GM12878 (cell line): ENCODE data around the gene XKR3. TPM values are rescaled to one million over a fixed set of nuclear protein-coding genes. Genes with fewer than 3 reads are reported as not detected.

Experiments used
- ATAC-seq: fragments of 200-7000 bp; cut with Tn5 transposase; 3 replicates; pipeline ENCODE4 v1.9.1; 2020; ENCODE audit warnings: mild to moderate bottlenecking, moderate library complexity
- BruUV-seq: library from RNA; stranded (reverse); fragments of 400-500 nt; replicated peaks from 2 replicates; lab custom pipeline; 2021; lab: Mats Ljungman, UMichigan
- CTCF ChIA-PET: fragments of 300-600 bp; sonication (Branson Sonifier 250); formaldehyde crosslinking; extraction: SDS; loops from one replicate; lab custom pipeline; 2021; ENCODE audit warnings: inconsistent platforms; lab: Yijun Ruan, JAX
- POLR2A ChIA-PET: fragments of 350-600 bp; formaldehyde crosslinking; extraction: SDS; loops from one replicate; lab custom pipeline; 2021; ENCODE audit warnings: inconsistent platforms; lab: Charles Lee
- RAD21 ChIA-PET: fragments of 300-600 bp; sonication (Branson Sonifier 250); formaldehyde crosslinking; loops from one replicate; lab custom pipeline; 2023; ENCODE audit warnings: antibody characterized with exemption; ENCODE audit not compliant: unreplicated experiment; lab: Charles Lee
- SMC1A ChIA-PET: fragments of 300-600 bp; sonication (Branson Sonifier 250); formaldehyde crosslinking; loops from one replicate; lab custom pipeline; 2023; ENCODE audit not compliant: unreplicated experiment, uncharacterized antibody; lab: Charles Lee
- DNase-seq: peaks from one replicate; pipeline ENCODE4 v3.0.0-alpha.2; 2011; ENCODE audit warnings: low read depth, low spot score
- FAIRE-seq: peaks from 3 replicates; lab custom pipeline; 2011; peaks lifted over from hg19 to GRCh38; lab: Jason Lieb, UNC
- H2AFZ ChIP-seq: 2 replicates; pipeline ENCODE4 v1.6.0; 2011; ENCODE audit warnings: low read depth, low read length, control low read depth; ENCODE audit not compliant: control insufficient read depth
- H3K27ac ChIP-seq: 2 replicates; pipeline ENCODE4 v1.5.1; 2011; ENCODE audit warnings: control low read depth; ENCODE audit not compliant: control insufficient read depth, insufficient read depth
- H3K27me3 ChIP-seq, 2 experiments: replicated peaks in 1 of 2; 2 replicates each; pipeline versions ENCODE4 v1.6.0 to v1.6.1; 2011; ENCODE audit warnings: low read length in 1 of 2; ENCODE audit not compliant: control insufficient read depth in 2 of 2, insufficient read depth in 2 of 2
- H3K36me3 ChIP-seq, 2 experiments: 2 replicates each; pipeline ENCODE4 v1.5.1; 2011; ENCODE audit warnings: low read length in 1 of 2; ENCODE audit not compliant: control insufficient read depth in 2 of 2, insufficient read depth in 2 of 2
- H3K4me1 ChIP-seq: 2 replicates; pipeline ENCODE4 v1.6.1; 2011; ENCODE audit warnings: mild to moderate bottlenecking, low read length, moderate library complexity, mixed read lengths; ENCODE audit not compliant: control insufficient read depth, insufficient read depth
- H3K4me2 ChIP-seq: 2 replicates; pipeline ENCODE4 v1.6.0; 2011; ENCODE audit warnings: control low read depth; ENCODE audit not compliant: control insufficient read depth, insufficient read depth
- H3K4me3 ChIP-seq: fragments of 200-600 bp; sonication (generic); 2 replicates; pipeline ENCODE4 v1.5.1; 2016
- H3K79me2 ChIP-seq: 2 replicates; pipeline ENCODE4 v1.6.0; 2011; ENCODE audit warnings: low read length; ENCODE audit not compliant: control insufficient read depth, insufficient read depth
- H3K9ac ChIP-seq: 2 replicates; pipeline ENCODE4 v1.8.0; 2011; ENCODE audit warnings: low read length, control low read depth, mixed read lengths; ENCODE audit not compliant: control insufficient read depth, insufficient read depth
- H3K9me3 ChIP-seq: replicated peaks from 3 replicates; pipeline ENCODE4 v1.5.1; 2011; ENCODE audit warnings: mild to moderate bottlenecking, low read length; ENCODE audit not compliant: control insufficient read depth, insufficient read depth
- H4K20me1 ChIP-seq: 2 replicates; pipeline ENCODE4 v1.6.0; 2011; ENCODE audit not compliant: control insufficient read depth, insufficient read depth
- DPF2 ChIP-seq: fragments of 450-650 bp; IDR thresholded peaks from 2 replicates; pipeline ENCODE4 v1.6.1; 2017; ENCODE audit warnings: mild to moderate bottlenecking
- E2F4 ChIP-seq: IDR thresholded peaks from 2 replicates; pipeline ENCODE4 v1.6.1; 2012; ENCODE audit warnings: low read depth, low read length, improper control_type of control experiment
- MEF2B ChIP-seq: fragments of 450-650 bp; IDR thresholded peaks from 2 replicates; pipeline ENCODE4 v1.6.1; 2018; ENCODE audit warnings: mild to moderate bottlenecking, moderate library complexity; ENCODE audit not compliant: partially characterized antibody, poor library complexity, severe bottlenecking
- RAD51 ChIP-seq: fragments of 450-650 bp; IDR thresholded peaks from 2 replicates; pipeline ENCODE4 v1.6.1; 2016; ENCODE audit warnings: moderate library complexity, mild to moderate bottlenecking, inconsistent platforms
- RCOR1 ChIP-seq: conservative IDR thresholded peaks from 2 replicates; pipeline ENCODE4 v1.6.1; 2012; ENCODE audit warnings: low read depth, low read length, improper control_type of control experiment
- SMARCA5 ChIP-seq: fragments of 450-650 bp; IDR thresholded peaks from 2 replicates; pipeline ENCODE4 v1.6.1; 2017; ENCODE audit warnings: mild to moderate bottlenecking
- YY1 ChIP-seq: IDR thresholded peaks from 2 replicates; pipeline ENCODE4 v1.6.1; 2011; ENCODE audit warnings: low read depth, mild to moderate bottlenecking, low read length
- ZNF217 ChIP-seq: fragments of 450-650 bp; IDR thresholded peaks from 2 replicates; pipeline ENCODE4 v1.6.1; 2017; ENCODE audit warnings: antibody characterized with exemption, mild to moderate bottlenecking
- WGBS: methylation state at CpG from one replicate; pipeline ENCODE4 v1.1.6; 2016; ENCODE audit warnings: low lambda C conversion rate; ENCODE audit not compliant: insufficient replicate concordance, insufficient coverage; ENCODE audit errors: missing lambda C conversion rate; 5-methylcytosine and 5-hydroxymethylcytosine counted together
- in situ Hi-C: fragments of 300-500 bp; cut with MboI; formaldehyde crosslinking; loops from 9 replicates; pipeline ENCODE4 v1.14.3; 2018; ENCODE audit warnings: mixed read lengths
- intact Hi-C: fragments of 100-400 bp; cut with micrococcal nuclease; formaldehyde crosslinking; loops from one replicate; pipeline ENCODE4 v1.14.2; 2022; ENCODE audit not compliant: unreplicated experiment
- polyA plus RNA-seq, 11 experiments: library from polyadenylated mRNA; depleted of rRNA in 4 of 11; unstranded in 6 of 11; stranded (reverse) in 5 of 11; fragments of >200 nt; fragmentation: Nextera tagmentation in 4 of 11; fragmentation: Illumina TruSeq in 1 of 11; extraction: Ambion mirVana in 4 of 11; extraction: Trizol in 1 of 11; gene quantifications; 1 replicate in 1 of 11; 2 replicates in 10 of 11; pipeline versions ENCODE4 v1.2.1 to v1.2.3, GENCODE V29; 2011 to 2016; ENCODE audit warnings: inconsistent platforms in 2 of 11, missing spikeins in 2 of 11, low read depth in 1 of 11
- total RNA-seq, 4 experiments: library from RNA; depleted of rRNA in 3 of 4; stranded (reverse); fragments of >200 nt in 3 of 4; fragmentation: Illumina TruSeq in 1 of 4; extraction: Trizol in 1 of 4; gene quantifications; 2 replicates each; pipeline versions ENCODE4 v1.2.1 to v1.2.3, GENCODE V29; 2013 to 2021
- TF ChIP-seq, protein P1 (sequence below): IDR thresholded peaks from 2 replicates; pipeline ENCODE4 v1.6.1; 2011; ENCODE audit warnings: borderline replicate concordance, low read depth, mild to moderate bottlenecking, moderate library complexity, mixed read lengths, low read length; ENCODE audit not compliant: insufficient read depth; ENCODE audit errors: extremely low read length

XKR3 gene
- total and polyA plus RNA-seq, 10 of the 15 experiments (the other 5 are each of a cell fraction or from before 2014, with no cell fraction given): 0.09 to 0.14 TPM; not detected in 8

GRCh38 chr22:16777284-16777924 lies 47.8 kb downstream of the XKR3 start:
- RAD21 ChIA-PET: no interaction called here
- no peak overlapping the region for H2AFZ ChIP-seq
- no peaks in the 10 kb centered on the region for H4K20me1 ChIP-seq
- POLR2A ChIA-PET: no interaction called here
- H3K27me3 ChIP-seq: no peaks in the 10 kb centered on the region
- no peak overlapping the region for H3K4me3 ChIP-seq
- H3K36me3 ChIP-seq: no peaks in the 10 kb centered on the region
- FAIRE-seq (no peak), ATAC-seq (no peak), DNase-seq (no peak)
- no peak overlapping the region for H3K9ac ChIP-seq
- no peaks in the 10 kb centered on the region for H3K9me3 ChIP-seq
- CTCF ChIA-PET: no interaction called here
- in situ Hi-C loops: no loop called here
- no peak overlapping the region for H3K27ac ChIP-seq
- intact Hi-C loops: loop anchor here (10.0 kb wide), 2 partner anchors 137 to 277 kb away; no protein-coding TSS in a partner anchor
- no TSS peak for BruUV-seq
- H3K4me1 ChIP-seq: no peaks in the 10 kb centered on the region
- no peaks in the 10 kb centered on the region for H3K79me2 ChIP-seq
- WGBS: 23% methylated on average over 2 of the region's 2 CpGs
- SMC1A ChIA-PET: no interaction called here
- H3K4me2 ChIP-seq: no peak overlapping the region
- TF ChIP-seq RAD51: no peak
- TF ChIP-seq YY1: no peak
- no peak for TF ChIP-seq RCOR1
- no peak for TF ChIP-seq DPF2
- TF ChIP-seq E2F4: no peak
- TF ChIP-seq ZNF217: no peak
- no peak for TF ChIP-seq MEF2B
- no peak for TF ChIP-seq SMARCA5
- TF ChIP-seq, protein P1, sequence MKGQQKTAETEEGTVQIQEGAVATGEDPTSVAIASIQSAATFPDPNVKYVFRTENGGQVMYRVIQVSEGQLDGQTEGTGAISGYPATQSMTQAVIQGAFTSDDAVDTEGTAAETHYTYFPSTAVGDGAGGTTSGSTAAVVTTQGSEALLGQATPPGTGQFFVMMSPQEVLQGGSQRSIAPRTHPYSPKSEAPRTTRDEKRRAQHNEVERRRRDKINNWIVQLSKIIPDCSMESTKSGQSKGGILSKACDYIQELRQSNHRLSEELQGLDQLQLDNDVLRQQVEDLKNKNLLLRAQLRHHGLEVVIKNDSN: no peak
